Mucosa of descending colon (tissue), 3 donors: Measurements from ENCODE around the gene MED22. TPM values are rescaled to one million over a fixed set of nuclear protein-coding genes. Genes with fewer than 3 reads are reported as not detected.

ENCODE experiments used
- ATAC-seq: fragments of 200-7000 bp; cut with Tn5 transposase; one replicate; pipeline ENCODE4 v1.9.1; 2020; ENCODE audit warnings: mild to moderate bottlenecking, moderate library complexity
- DNase-seq, 3 donors: peaks; one replicate each; pipeline ENCODE4 v3.0.0-alpha.2; 2020
- H3K36me3 ChIP-seq: fragments of 200-600 bp; one replicate; pipeline ENCODE4 v1.8.0; 2021; ENCODE audit warnings: low read depth, mild to moderate bottlenecking
- H3K4me1 ChIP-seq: fragments of 200-600 bp; one replicate; pipeline ENCODE4 v1.8.0; 2021; ENCODE audit warnings: low read depth, mild to moderate bottlenecking
- H3K4me3 ChIP-seq: fragments of 200-600 bp; one replicate; pipeline ENCODE4 v1.8.0; 2021; ENCODE audit warnings: mild to moderate bottlenecking
- H3K9me3 ChIP-seq: fragments of 200-600 bp; one replicate; pipeline ENCODE4 v1.8.0; 2021; ENCODE audit warnings: mild to moderate bottlenecking
- CTCF ChIP-seq: fragments of 200-600 bp; IDR thresholded peaks from one replicate; pipeline ENCODE4 v1.8.0; 2022; ENCODE audit warnings: antibody characterized with exemption, mild to moderate bottlenecking
- intact Hi-C, 2 donors: fragments of 100-400 bp; cut with DNase I in 1 of 2; cut with micrococcal nuclease in 1 of 2; formaldehyde crosslinking; loops; one replicate each; pipeline versions ENCODE4 v1.11.0 to v1.11.1; 2022; cut with DNase I, micrococcal nuclease
- total RNA-seq, 3 donors: library from RNA; stranded (reverse); fragmentation: NEBNext Ultra II Directional in 2 of 3; extraction: Animal tissue kit (Norgen Biotek cat#: 25700) in 2 of 3; gene quantifications; one replicate each; pipeline versions ENCODE4 v1.2.1 to v1.2.4, GENCODE V29; 2021 to 2023
- donor health status: DM: no; HTN: no; CAD: no; lungs with moderate emphysema.
- donor health status: DM: no; HTN: no; CAD: no.
- donor health status: DM: no; HTN: yes; CAD: no.

The MED22 gene
- total RNA-seq, 3 donors from 2014 or later = 19.8 to 33.6 (median 21.3) TPM

GRCh38 chr9:133356391-133357091 is 8.6 kb upstream of the MED22 start, which contains the start of the genes SURF1 and SURF2:
Gene SURF1, minus strand, starts transcription at chr9:133356487. Its CDS starts 34 bp downstream, at chr9:133356453.
Gene SURF2, plus strand, starts transcription at chr9:133356550. Its CDS starts 43 bp downstream, at chr9:133356593.
- H3K9me3 ChIP-seq = no peaks in the 10 kb centered on the region
- intact Hi-C loops = no loop called here
- peaks cover 20% of the 10 kb centered on the region for H3K4me1 ChIP-seq
- H3K4me3 ChIP-seq = peak within 1 kb of the TSS; percentile 65
- peaks cover 7% of the 10 kb centered on the region for H3K36me3 ChIP-seq
- TF ChIP-seq CTCF = no peak
- ATAC-seq = peak; percentile 95
- DNase-seq = peak; percentile 94 to 95 (median 95)

GRCh38 chr9:133355881-133356357 is 8.0 kb upstream of the MED22 start:
- ATAC-seq (peak; percentile 52), DNase-seq (no peak)
- intact Hi-C loops = no loop called here
- Histone ChIP-seq H3K4me3 (peak overlapping the region; percentile 65), H3K9me3 (no peaks in the 10 kb centered on the region), H3K36me3 (peaks cover 9% of the 10 kb centered on the region), H3K4me1 (peaks cover 20% of the 10 kb centered on the region)
- TF ChIP-seq CTCF = no peak

- H3K36me3 ChIP-seq = peaks cover 20% of the 10 kb centered on the region
- DNase-seq = peak in 1 of 3 donors; percentile 19
- no peak for TF ChIP-seq CTCF
- no peaks in the 10 kb centered on the region for H3K9me3 ChIP-seq
- H3K4me1 ChIP-seq = peaks cover 22% of the 10 kb centered on the region
- no peak overlapping the region for H3K4me3 ChIP-seq
- ATAC-seq = no peak
- intact Hi-C loops = no loop called here
Measured at GRCh38 chr9:133354766-133355165, 6.8 kb upstream of the MED22 start.

- intact Hi-C loops = no loop called here
- Histone ChIP-seq H3K4me1 (peaks cover 32% of the 10 kb centered on the region), H3K9me3 (no peaks in the 10 kb centered on the region), H3K36me3 (peaks cover 21% of the 10 kb centered on the region), H3K4me3 (no peak overlapping the region)
- ATAC-seq (no peak), DNase-seq (no peak)
- TF ChIP-seq CTCF = no peak
Measured at GRCh38 chr9:133353548-133353947, 5.6 kb upstream of the MED22 start.

GRCh38 chr9:133352635-133353340 is 4.9 kb upstream of the MED22 start:
- intact Hi-C loops = no loop called here
- peak in 2 of 3 donors; percentile 5 to 26 for DNase-seq
- no peak for TF ChIP-seq CTCF
- no peak overlapping the region for H3K4me3 ChIP-seq
- ATAC-seq = no peak
- H3K36me3 ChIP-seq = peaks cover 21% of the 10 kb centered on the region
- H3K4me1 ChIP-seq = peaks cover 32% of the 10 kb centered on the region
- H3K9me3 ChIP-seq = no peaks in the 10 kb centered on the region
